GM19043 (cell line): ENCODE data around the gene SIN3B.

Source experiments
- ATAC-seq: cut with Tn5 transposase; IDR thresholded peaks from one replicate; pipeline ENCODE4 v1.9.1; 2021; ENCODE audit warnings: low read depth; ENCODE audit not compliant: unreplicated experiment

The SIN3B gene

DNA sequence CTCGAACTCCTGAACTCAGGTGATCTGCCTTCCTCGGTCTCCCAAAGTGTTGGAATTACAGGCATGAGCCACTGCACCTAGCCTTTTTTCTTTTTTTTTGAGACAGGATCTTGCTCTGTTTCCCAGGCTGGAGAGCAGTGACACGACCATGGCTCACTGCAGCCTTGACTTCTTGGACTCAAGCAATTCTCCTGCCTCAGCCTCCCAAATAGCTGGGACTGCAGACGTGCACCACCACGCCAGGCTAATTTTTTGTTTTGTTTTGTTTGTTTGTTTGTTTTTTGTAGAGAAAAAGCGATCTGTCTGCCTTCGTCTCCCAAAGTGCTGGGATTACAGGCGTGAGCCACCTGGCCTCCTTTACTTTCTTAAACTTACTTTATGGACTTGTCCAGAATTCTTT, 6.5 kb upstream of the SIN3B start:
- no peak for ATAC-seq

DNA sequence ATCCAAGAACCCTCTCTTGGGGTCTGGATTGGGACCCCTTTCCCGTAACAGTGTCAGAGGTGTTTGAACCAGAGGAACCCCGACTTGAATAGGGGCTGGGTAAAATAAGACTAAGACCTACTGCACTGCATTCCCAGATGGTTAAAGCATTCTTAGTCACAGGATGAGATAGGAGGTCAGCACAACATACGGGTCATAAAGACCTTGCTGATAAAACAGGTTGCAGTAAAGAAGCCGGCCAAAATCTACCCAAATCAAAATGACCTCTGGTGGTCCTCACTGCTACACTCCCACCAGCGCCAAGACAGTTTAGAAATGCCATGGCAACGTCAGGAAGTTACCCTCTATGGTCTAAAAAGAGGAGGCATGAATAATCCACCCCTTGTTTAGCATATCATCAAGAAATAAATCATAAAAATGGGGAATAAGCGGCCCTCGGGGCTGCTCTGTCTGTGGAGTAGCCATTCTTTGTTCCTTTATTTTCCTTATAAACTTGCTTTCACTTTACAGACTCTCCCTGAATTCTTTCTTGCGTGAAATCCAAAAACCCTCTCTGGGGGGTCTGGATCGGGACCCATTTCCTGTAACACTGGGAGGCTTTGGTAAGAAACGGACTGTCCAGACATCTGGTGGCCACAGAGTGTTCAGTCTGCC, 4.4 kb upstream of the SIN3B start:
- ATAC-seq, result no peak

DNA sequence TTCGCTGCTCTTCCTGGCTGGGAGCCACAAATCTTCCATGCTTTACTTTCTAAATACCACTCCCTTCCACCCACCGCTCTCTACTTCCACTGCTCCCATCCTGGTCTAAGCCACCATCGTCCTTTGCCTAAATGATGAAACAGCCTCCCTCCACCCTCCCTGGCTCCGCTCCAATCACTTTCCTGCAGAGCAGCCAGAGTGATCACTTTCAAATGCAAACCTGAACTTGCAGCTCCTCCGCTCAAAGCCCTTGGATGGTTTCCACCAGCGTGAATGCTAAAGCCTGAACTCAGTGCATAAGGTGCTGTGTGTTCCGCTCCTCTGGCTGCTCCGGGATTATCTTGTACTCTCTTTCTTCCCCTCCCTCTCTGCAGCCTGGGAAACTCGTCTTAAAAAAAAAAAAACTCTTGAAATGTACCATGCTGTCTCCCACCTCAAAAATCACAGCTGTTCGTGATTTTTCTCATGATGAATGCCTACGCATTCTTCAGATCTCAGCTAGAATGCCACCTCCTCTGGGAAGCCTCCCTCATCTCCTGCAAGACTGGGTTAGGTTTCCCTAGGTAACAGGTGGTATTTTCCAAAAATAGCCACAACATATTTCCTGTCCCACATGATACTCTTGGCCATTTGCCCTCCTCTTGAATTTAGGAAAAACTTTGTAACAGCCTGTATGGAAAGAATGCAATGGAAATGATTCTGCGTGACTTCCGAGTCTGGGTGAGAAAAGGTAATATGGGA, 3.7 kb upstream of the SIN3B start:
- ATAC-seq, result no peak

DNA sequence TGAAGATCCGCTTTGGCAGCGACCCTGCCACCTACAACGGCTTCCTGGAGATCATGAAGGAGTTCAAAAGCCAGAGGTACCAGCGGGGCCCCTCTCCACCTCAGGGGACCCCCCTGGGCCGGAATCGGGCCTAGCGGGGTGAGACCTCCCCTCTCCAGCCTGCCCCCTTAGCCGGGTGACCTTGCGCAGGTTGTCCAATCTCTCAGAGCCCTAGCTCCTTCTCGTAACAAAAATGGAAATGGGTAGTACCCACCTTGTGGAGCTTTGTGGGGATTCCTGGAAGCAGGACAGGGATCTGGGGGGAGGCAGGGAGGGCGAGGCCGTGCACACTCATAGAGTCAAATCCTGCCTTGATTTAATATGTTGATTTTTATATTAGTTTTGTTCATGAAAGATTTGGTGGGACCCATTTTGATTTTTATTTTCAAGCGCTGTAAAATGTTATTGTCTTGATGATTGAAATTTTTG, 658 bp downstream of the SIN3B start:
- no peak for ATAC-seq

DNA sequence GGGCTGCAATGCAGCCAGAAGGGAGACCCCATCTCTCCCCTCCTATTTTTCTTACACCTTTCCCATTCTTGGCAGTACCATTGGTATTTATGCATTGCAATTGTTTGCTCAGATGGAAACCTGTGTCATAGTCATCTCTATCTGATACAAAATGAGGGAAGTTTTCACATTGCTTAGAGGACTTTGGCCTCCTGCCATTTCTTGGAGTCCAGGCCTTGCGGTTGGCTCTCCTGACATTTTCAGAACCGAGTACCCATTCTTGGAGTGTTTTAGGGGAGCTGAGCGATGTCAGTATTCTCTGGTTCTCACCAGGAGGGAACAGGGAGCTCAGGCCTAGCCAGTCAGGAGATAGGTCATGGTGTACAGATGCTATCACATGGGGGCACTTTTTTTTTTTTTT, 1.5 kb downstream of the SIN3B start:
- ATAC-seq, result no peak

DNA sequence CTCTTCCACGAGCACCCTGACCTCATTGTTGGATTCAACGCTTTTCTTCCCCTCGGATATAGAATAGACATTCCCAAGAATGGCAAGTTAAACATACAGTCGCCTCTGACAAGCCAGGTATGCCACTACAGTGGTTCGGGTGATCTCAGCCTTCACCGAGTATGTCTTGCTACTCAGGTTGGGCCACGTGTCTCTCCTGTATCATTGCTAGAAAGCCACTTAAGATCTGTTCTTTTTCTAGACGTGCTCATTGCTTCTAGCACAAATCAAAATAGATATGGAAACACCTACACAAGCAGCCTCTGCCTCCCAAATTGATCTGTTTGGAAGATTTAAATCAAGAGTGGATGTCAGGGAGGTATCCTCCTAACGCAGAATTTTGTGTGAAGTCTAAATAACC, 2.3 kb downstream of the SIN3B start:
- no peak for ATAC-seq

DNA sequence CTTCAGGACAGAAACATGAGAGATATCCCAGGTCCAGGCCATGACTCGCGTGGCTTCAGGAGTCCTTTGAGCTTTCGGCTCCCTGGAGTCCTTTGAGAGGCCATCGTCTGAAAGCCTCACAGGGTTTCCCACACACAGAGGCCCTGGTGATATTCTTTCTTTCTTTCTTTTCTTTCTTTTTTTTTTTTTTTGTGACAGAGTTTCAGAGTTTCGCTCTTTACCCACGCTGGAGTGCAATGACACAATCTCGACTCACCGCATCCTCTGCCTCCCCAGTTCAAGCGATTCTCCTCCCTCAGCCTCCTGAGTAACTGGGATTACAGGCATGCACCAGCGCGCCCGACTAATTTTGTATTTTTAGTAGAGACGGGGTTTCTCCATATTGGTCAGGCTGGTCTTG, 5.5 kb downstream of the SIN3B start:
- no peak for ATAC-seq

DNA sequence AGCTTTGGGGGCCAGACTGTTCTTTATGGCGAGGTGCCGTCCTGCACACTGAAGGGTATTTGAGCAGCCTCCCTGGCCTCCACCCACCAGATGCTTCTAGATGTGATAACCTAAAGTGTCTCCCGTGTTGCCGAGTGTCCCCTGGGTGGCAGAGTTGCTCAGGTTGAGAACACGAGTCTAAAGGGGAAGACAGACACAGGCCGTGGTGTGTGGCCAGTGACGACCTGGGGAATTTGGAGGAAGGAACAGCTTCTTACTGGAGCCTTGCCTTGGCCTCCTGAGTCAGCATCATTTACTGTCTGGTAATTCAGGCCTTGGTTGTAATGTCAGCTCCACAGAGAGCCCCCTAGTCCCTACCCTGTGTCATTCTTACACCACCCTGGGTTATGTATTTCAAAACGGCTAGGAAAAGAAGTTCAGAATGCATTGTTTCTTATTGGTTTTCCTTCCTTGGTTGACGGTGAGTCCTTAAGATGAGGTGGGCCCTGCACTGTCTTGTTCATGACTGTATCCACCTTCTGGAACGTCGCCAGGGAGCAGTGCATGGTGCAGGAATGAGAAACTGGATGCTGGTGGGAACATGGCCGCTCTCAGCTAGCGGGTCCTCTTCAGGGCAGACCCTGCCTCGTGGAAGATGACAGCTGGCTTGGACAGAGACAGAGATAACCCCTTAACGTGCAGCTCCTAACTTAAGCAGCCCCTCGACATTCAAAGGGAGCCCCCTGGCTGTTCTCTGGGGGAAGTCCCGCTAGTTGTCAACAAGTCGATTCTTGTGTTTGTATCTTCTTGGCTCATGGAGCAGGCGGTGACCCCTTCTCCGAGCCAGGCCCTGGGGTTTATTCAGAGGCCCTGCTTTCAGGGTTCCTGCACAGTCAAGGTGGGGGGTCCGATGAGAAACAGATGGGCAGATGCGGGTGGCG, 7.2 kb downstream of the SIN3B start:
- no peak for ATAC-seq

DNA sequence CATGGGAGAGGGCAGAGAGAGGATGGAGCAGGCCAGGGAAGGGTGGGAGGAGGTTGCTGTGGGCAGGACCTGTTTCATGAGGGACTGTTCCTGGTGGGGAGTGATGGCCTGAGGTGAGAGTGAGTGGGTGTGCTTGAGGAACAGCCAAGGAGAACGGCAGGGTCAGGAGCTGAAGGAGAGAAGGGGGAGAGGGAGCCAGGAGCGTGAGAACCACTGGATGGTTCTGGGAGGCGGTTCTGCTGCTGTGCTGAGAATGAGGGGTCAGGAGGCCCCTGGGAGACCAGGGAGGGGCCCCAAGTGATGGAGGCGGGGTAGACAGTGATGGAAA, 7.8 kb downstream of the SIN3B start:
- ATAC-seq, result no peak

DNA sequence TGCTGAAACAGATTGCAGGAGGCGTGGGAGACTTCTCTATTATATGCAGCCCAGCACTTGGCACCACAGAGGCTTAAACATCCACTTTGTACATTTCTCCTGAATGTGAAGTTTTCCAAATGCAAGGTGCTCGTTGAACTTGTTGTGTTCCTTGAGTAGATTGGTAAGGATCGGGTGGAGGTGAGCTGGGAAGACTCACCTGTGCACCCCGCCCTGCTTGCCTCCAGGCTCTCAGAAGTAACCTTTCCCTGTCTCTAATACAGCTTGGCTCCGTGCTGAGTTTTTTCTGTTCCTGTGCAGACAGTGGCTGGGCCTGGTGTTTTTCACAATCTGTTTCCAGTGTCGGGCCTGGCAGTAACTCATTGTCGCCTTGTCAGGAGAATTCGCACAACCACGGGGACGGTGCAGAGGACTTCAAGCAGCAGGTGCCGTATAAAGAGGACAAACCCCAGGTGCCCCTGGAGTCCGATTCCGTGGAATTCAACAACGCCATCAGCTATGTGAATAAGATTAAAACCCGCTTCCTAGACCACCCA, 12.3 kb downstream of the SIN3B start:
- no peak for ATAC-seq

DNA sequence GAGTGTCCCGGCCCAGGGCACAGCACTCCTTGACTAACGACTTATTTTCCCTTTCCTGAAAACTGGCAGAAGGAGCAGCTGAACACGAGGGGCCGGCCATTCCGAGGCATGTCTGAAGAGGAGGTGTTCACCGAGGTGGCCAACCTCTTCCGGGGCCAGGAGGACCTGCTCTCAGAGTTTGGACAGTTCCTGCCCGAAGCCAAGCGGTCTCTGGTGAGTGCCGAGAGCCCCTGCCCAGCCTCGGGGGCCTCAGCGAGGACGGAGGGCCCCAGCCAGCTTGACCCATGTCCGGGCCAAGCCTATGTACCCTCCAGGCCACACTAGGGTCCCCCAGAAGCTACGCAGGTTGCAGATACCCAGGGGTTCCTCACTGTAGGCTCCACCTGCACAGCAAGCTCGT, 17.7 kb downstream of the SIN3B start:
- ATAC-seq, result no peak

DNA sequence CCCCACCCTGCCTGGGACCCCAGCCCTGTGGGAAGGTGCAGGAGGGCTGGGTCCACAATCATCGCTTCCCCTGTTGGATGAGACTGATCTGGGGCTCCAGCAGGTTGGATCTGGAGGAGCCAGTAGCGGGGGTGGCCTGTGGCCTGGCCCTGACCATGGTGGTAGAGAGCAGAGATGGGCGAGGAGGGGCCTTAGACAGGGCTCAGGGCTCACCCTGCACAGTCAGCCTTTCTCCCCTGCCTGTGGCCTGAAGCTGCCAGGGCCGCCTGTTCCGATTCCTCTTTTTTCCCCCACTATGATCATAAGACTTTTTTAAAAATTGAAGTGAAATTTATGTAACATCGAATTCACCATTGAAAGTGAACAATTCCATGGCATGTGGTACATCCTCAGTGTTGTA, 18.2 kb downstream of the SIN3B start:
- no peak for ATAC-seq

DNA sequence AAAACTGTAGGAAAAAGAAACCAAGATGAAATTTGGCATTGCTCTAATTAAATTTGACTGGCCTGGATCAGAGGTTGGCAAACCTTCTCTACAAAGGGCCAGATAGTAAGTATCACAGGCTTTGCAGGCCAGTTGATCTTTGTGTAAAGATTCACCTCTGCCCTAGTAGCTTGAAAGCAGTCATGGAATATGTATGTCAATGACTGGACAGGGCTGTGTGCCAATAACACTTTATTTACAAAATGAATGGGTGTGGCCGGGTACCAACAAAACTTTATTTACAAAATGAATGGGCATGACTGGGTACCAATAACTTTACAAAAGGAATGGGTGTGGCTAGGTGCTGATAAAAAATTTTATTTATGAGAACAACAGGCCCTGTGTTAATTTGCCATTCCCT, 20.0 kb downstream of the SIN3B start:
- no peak for ATAC-seq

DNA sequence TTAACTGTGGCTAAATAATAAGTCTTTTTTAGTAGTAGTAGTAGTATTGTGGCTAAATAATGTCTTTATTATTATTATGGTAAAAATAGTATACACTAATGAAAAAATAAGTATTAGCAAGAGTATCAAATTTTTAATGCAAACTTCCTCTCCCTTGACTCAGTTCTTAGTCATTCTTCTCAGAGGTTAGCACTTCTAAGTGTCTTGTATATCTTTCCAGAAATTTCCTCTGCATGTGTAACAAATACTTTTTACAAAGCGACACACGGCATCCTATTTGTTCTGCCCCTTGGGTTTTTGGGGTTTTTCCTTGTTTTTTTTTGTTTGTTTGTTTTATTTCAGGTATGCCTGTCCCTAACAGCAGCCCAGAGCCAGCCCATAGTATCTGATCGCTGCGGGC, 20.9 kb downstream of the SIN3B start:
- no peak for ATAC-seq

DNA sequence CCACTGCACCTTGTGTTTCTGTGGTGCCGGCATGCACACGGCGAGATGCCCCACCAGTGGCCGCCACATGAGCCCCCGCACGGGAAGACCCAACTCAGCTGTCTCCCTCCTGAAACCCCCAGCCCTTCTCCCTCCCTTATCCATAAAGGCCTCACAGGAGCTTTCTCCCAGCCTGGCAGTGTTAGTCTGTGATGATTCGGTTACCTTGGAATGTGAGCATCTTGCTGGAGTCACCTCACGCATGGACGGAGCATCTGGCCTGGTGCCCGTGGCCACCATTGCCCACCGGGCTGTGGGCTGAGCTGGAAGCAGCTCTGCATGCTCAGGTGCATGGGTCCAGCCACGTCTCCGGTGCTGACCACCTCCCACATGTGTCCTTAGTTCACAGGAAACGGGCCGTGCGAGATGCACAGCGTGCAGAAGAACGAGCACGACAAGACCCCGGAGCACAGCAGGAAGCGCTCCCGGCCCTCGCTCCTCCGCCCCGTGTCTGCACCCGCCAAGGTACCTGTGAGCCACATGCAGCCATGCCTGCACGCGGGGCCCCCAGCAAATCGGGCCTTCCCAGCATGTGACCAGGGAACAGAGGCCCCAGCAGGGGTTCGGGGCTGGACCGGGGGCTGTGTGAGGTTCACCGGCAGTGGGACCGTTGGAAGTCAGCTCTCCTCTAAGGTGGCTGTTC, 22.0 kb downstream of the SIN3B start:
- no peak for ATAC-seq

DNA sequence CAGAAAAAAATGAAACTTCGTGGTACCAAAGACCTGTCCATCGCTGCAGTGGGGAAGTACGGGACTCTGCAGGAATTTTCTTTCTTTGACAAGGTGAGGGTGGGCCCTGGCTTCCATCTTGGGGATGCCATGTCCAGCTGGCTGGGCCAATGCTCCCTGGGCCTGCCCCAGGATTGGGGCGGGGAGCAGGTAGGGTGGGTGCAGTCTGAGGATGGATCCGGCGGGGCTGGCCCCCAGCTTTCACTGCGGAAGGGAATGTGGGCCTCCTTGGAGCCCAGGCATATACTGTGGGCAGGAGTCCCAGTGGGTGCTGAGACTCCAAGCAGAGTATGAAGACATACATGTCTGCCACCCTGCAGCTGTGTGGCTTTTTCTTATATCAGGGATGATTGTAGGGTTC, 23.9 kb downstream of the SIN3B start:
- ATAC-seq, result no peak

DNA sequence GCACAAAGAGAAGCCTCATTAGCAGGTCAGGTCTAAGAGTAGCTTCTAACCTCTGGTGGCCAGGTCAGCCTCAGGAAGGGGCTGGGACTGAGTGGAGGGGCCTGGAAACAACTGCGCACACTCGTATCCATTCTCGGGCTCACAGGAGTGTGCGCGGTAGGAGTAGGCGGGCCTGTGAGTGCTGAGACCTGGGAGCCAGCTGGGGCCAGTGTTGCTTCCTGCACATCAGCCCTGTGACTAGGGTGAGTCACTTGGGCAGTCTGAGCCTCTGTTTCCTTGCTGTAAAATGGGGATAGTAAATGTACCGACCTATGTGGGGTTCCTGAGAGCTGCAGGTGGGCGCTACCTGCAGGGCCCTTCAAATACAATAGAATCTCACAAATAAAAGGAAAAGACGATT, 26.9 kb downstream of the SIN3B start:
- no peak for ATAC-seq

DNA sequence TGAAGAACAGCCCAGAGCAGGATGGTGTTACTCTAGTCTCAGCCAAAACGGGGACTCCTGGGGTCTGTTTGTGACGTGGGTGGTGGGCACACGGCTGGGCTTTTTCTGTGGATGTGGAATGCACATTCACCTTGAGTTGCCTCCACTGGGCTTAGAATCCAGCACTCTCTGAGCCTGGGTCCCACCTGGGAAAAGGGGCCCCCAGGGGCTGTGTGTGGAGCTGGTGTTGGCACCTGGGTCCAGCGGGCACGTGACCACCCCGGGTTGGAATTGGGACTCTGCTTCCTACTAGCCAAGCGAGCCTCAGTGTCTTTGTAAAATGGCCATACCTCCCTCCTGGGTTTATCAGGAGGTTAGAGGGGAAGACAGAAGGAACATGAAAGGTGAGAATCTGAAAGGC, 30.4 kb downstream of the SIN3B start:
- no peak for ATAC-seq

DNA sequence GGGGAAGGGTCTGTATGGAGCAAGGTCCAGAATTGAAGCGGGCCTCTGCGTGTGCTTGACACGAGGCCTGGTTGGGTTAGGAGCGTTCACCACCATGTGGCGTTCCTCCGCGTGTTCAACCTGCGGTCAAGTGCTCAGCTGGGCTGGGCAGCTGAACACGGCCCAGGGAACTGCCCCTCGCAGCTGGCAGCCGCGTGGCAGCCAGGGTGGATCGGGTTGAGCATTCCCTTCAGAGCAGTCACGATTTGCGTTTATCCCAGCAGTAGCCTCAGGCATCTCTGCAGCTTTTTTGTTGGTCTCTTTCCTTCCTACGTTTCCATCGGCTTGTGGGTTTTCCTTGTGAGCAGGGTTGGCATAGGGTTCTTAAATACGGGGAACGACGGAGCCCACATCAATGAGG, 30.9 kb downstream of the SIN3B start:
- ATAC-seq, result no peak

DNA sequence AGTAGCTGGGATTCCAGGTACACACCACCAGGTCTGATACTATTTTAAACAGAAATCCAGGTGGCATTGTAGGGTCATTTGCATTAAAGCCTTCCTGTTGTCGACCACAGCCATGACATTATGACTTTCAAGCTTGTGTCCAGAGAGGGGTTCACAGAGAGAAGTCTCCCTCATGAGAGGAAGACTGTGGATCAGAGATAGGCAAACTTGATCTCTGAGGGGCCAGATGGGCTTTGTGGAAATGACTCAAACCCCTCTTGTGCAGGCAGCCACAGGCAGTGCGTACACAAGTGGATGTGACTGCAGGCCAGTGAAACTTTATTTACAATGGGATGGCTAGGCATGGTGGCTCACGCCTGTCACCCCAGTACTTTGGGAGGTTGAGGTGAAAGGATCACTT, 31.8 kb downstream of the SIN3B start:
- no peak for ATAC-seq

DNA sequence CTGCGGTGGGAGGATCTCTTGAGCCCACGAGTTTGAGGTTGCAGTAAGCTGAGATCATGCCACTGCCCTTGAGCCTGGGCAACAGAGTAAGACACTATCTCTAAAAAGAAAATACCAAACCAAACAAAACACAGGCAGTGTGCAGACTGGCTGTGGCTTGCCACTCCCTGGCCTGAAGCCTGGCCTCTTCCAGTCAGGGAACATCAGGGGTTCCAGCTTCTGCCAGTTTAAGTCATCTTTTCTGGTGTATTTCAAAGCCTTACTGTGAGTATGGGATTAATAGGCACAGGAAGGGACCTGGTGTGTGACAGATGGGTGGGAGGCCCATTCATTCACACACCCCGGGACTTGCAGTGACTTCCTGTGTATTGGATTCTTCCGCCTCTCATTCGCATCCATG, 32.6 kb downstream of the SIN3B start:
- ATAC-seq, result no peak
